ENCODE data around the gene NT5C1B.
"Not testable (repeated sequence)": the region's sequence is repeated elsewhere in the genome, so short reads cannot be mapped to it uniquely, and the experiment has no call there.

- TF ChIP-seq CTCF (IDR thresholded peaks at IDR 0.05 in 8 of 11, conservative IDR thresholded peaks at IDR 0.05 in 3 of 11); POLR2A (IDR thresholded peaks at IDR 0.05); POLR2AphosphoS5 (IDR thresholded peaks at IDR 0.05): not testable (repeated sequence)
Observed at GRCh38 chr2:18632699-18633098, 43.3 kb upstream of the NT5C1B start.
